Activated CD4-positive, alpha-beta T cell treated with anti-CD3 and anti-CD28 coated beads, Interleukin-2, amount 50 U/mL, for 4 hours (primary cell): ENCODE results near the gene ILF3.

Experiments
- DNase-seq, 2 experiments: peaks; one replicate each; pipeline ENCODE4 v3.0.0-alpha.2; 2020

Gene ILF3

GRCh38 chr19:10737722-10738121 lies 83.6 kb downstream of the ILF3 start:
- DNase-seq: no peak

DNA sequence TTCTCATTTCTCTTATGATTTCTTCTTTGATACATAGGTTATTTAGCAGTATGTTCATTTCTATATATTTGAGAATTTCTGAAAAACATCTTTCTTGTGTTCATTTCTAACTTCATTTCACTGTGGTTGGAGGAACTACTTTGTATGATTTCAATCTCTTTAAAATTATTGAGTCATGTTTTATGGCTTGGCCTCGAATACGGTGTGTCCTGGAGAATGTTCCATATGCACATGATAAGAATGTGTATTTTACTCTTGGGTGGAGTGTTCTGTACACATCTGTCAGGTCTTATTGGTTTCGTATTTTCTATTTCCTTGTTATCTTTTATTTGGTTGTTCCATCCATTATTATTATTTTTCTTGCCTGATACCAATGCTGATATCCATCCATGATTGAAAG lies 86.7 kb downstream of the ILF3 start:
- DNase-seq: no peak
